Measurements from ENCODE around the gene SETD1A. TPM values are rescaled to one million over a fixed set of nuclear protein-coding genes. Genes with fewer than 3 reads are reported as not detected.

SETD1A gene
- total and polyA plus RNA-seq, 12 donors: 2.3 to 40.1 (median 12.8) TPM

GRCh38 chr16:30953511-30954124 lies 3.9 kb upstream of the SETD1A start:
- DNase-seq: peak; percentile 58 to 84 (median 74)
- Histone ChIP-seq H3K4me1 (replicated peaks in 1 of 2) (peaks cover 30 to 41% of the 10 kb centered on the region in 2 donors), H3K9me3 (replicated peaks in 1 of 3) (no peaks in the 10 kb centered on the region), H3K36me3 (replicated peaks in 1 of 2) (no peaks in the 10 kb centered on the region), H3K27me3 (no peaks in the 10 kb centered on the region), H3K4me3 (no peak overlapping the region), H3K27ac (peak overlapping the region in 3 of 5 donors; percentile 21 to 45 (median 30))
- WGBS, 4 donors: 29 to 61% (median 38%) methylated on average over 5 to 15 of the region's 15 CpGs
- intact Hi-C loops (cut with DNase I): no loop called here
- no peak for TF ChIP-seq POLR2A (IDR thresholded peaks at IDR 0.05)
- TF ChIP-seq CTCF (IDR thresholded peaks at IDR 0.05): peak; percentile 32 to 65 (median 58)

GRCh38 chr16:30954993-30955392 lies 2.6 kb upstream of the SETD1A start:
- 69 to 76% (median 69%) methylated on average over 8 of the region's 8 CpGs for WGBS, 4 donors
- no peaks in the 10 kb centered on the region for H3K27me3 ChIP-seq
- peaks cover 0 to 13% of the 10 kb centered on the region in 2 donors for H3K36me3 ChIP-seq (replicated peaks in 1 of 2)
- intact Hi-C loops (cut with DNase I): no loop called here
- no peaks in the 10 kb centered on the region for H3K9me3 ChIP-seq (replicated peaks in 1 of 3)
- H3K27ac ChIP-seq: no peak overlapping the region
- peaks cover 32 to 48% of the 10 kb centered on the region in 2 donors for H3K4me1 ChIP-seq (replicated peaks in 1 of 2)
- TF ChIP-seq CTCF (IDR thresholded peaks at IDR 0.05) (no peak), POLR2A (IDR thresholded peaks at IDR 0.05) (no peak)
- H3K4me3 ChIP-seq: no peak overlapping the region
- DNase-seq: no peak

GRCh38 chr16:30956601-30957455 lies 726 bp upstream of the SETD1A start:
- peaks cover 15 to 29% of the 10 kb centered on the region in 2 donors for H3K4me1 ChIP-seq (replicated peaks in 1 of 2)
- TF ChIP-seq CTCF (IDR thresholded peaks at IDR 0.05) (peak in 1 of 6 experiments; percentile 25), POLR2A (IDR thresholded peaks at IDR 0.05) (no peak)
- WGBS, 4 donors: 8 to 24% (median 19%) methylated on average over 17 to 42 of the region's 42 CpGs
- H3K27ac ChIP-seq: peak overlapping the region; percentile 94 to 99 (median 98)
- H3K27me3 ChIP-seq: no peaks in the 10 kb centered on the region
- peak overlapping the region in 3 of 4 donors; percentile 79 to 93 (median 93) for H3K4me3 ChIP-seq
- intact Hi-C loops (cut with DNase I): no loop called here
- DNase-seq: peak; percentile 86 to 93 (median 91)
- no peaks in the 10 kb centered on the region for H3K9me3 ChIP-seq (replicated peaks in 1 of 3)
- peaks cover 0 to 31% of the 10 kb centered on the region in 2 donors for H3K36me3 ChIP-seq (replicated peaks in 1 of 2)

Data from adrenal gland (tissue), 12 donors.